Fibroblast of pulmonary artery (primary cell): ENCODE measurements around the gene PDLIM5.

Source experiments
- DNase-seq: peaks from one replicate; pipeline ENCODE4 v3.0.0-alpha.2; 2010; ENCODE audit warnings: low read depth
- H3K4me3 ChIP-seq: replicated peaks from 2 replicates; pipeline ENCODE4 v1.5.1; 2011; ENCODE audit warnings: low read depth, mild to moderate bottlenecking, control low read depth, low read length, moderate library complexity
- TF ChIP-seq, protein P1 (sequence below): IDR thresholded peaks from 2 replicates; pipeline ENCODE4 v1.5.1; 2011; ENCODE audit warnings: mild to moderate bottlenecking, control low read depth, low read length, inconsistent platforms; ENCODE audit errors: missing control alignments

The PDLIM5 gene

GRCh38 chr4:94426783-94427182, 25.0 kb upstream of the PDLIM5 start:
- TF ChIP-seq, protein P1, sequence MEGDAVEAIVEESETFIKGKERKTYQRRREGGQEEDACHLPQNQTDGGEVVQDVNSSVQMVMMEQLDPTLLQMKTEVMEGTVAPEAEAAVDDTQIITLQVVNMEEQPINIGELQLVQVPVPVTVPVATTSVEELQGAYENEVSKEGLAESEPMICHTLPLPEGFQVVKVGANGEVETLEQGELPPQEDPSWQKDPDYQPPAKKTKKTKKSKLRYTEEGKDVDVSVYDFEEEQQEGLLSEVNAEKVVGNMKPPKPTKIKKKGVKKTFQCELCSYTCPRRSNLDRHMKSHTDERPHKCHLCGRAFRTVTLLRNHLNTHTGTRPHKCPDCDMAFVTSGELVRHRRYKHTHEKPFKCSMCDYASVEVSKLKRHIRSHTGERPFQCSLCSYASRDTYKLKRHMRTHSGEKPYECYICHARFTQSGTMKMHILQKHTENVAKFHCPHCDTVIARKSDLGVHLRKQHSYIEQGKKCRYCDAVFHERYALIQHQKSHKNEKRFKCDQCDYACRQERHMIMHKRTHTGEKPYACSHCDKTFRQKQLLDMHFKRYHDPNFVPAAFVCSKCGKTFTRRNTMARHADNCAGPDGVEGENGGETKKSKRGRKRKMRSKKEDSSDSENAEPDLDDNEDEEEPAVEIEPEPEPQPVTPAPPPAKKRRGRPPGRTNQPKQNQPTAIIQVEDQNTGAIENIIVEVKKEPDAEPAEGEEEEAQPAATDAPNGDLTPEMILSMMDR: no peak
- H3K4me3 ChIP-seq: no peak overlapping the region
- no peak for DNase-seq

GRCh38 chr4:94428884-94429283, 22.9 kb upstream of the PDLIM5 start:
- no peak for DNase-seq
- no peak overlapping the region for H3K4me3 ChIP-seq
- TF ChIP-seq, protein P1: no peak

- TF ChIP-seq, protein P1: no peak
- DNase-seq: no peak
Observed at GRCh38 chr4:94430406-94430805, 21.3 kb upstream of the PDLIM5 start.

GRCh38 chr4:94431388-94431787, 20.4 kb upstream of the PDLIM5 start:
- TF ChIP-seq, protein P1: no peak
- no peak for DNase-seq
- H3K4me3 ChIP-seq: no peak overlapping the region

More at GRCh38 chr4:94430406-94430805, 21.3 kb upstream of the PDLIM5 start:
- no peak overlapping the region for H3K4me3 ChIP-seq

DNA sequence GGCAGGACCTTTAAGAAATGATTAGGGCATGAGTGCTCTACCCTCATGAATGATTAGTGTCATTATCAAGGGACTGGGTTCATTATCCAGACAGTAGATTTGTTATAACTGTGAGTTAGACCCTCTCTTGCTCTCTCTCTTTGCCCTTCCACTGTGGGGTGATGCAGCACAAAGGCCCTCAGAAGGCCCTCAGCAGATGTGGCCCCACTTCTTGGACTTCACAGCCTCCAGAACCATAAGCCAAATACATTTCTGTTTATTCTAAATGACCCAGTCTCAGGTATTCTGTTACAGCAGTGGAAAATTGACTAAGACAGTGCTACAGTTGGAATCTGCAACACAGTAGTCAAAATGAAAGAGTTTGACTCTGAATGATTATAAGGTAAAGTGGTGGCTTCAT, 17.2 kb upstream of the PDLIM5 start:
- no peak overlapping the region for H3K4me3 ChIP-seq
- DNase-seq: no peak
- TF ChIP-seq, protein P1: no peak

GRCh38 chr4:94435874-94436273, 15.9 kb upstream of the PDLIM5 start:
- DNase-seq: no peak
- H3K4me3 ChIP-seq: no peak overlapping the region
- TF ChIP-seq, protein P1: no peak

GRCh38 chr4:94436512-94436911, 15.2 kb upstream of the PDLIM5 start:
- DNase-seq: no peak
- no peak overlapping the region for H3K4me3 ChIP-seq
- TF ChIP-seq, protein P1: no peak
